ENCODE measurements around the gene MAP3K13. TPM values are rescaled to one million over a fixed set of nuclear protein-coding genes. Genes with fewer than 3 reads are reported as not detected.

Gene MAP3K13
- total and polyA plus RNA-seq, 12 donors, result 30.1 to 66.0 (median 46.4) TPM

DNA sequence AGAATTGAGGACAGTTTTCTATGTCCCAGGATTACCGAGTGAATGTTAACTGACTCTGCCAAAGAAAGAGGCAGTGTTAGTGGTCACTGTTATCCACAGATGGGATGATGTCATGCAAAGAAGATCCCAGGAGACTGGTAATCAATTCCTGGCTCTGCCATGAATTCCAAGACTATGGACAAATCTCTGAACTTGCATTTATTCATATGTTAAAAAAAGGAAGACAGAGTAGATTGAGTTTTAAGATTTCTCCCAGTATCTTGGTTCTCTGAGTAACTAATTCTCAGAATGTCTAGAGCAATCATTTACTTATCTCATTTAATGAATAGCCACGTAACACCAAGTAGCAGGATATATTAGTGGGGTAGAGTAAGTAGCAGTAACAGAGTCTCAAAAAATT lies 11.5 kb upstream of the MAP3K13 start:
- intact Hi-C loops (cut with DNase I), result no loop called here
- H3K36me3 ChIP-seq (replicated peaks in 1 of 2), result no peaks in the 10 kb centered on the region
- no peak for DNase-seq
- TF ChIP-seq, protein P1, sequence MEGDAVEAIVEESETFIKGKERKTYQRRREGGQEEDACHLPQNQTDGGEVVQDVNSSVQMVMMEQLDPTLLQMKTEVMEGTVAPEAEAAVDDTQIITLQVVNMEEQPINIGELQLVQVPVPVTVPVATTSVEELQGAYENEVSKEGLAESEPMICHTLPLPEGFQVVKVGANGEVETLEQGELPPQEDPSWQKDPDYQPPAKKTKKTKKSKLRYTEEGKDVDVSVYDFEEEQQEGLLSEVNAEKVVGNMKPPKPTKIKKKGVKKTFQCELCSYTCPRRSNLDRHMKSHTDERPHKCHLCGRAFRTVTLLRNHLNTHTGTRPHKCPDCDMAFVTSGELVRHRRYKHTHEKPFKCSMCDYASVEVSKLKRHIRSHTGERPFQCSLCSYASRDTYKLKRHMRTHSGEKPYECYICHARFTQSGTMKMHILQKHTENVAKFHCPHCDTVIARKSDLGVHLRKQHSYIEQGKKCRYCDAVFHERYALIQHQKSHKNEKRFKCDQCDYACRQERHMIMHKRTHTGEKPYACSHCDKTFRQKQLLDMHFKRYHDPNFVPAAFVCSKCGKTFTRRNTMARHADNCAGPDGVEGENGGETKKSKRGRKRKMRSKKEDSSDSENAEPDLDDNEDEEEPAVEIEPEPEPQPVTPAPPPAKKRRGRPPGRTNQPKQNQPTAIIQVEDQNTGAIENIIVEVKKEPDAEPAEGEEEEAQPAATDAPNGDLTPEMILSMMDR (IDR thresholded peaks at IDR 0.05), result no peak
- no peak for TF ChIP-seq POLR2A (IDR thresholded peaks at IDR 0.05)
- H3K27ac ChIP-seq, result no peak overlapping the region
- H3K27me3 ChIP-seq, result no peaks in the 10 kb centered on the region
- 81 to 89% (median 84%) methylated on average over 2 of the region's 2 CpGs for WGBS, 4 donors
- no peaks in the 10 kb centered on the region for H3K9me3 ChIP-seq (replicated peaks in 1 of 3)
- H3K4me3 ChIP-seq, result no peak overlapping the region
- peaks cover 0 to 8% of the 10 kb centered on the region in 2 donors for H3K4me1 ChIP-seq (replicated peaks in 1 of 2)

DNA sequence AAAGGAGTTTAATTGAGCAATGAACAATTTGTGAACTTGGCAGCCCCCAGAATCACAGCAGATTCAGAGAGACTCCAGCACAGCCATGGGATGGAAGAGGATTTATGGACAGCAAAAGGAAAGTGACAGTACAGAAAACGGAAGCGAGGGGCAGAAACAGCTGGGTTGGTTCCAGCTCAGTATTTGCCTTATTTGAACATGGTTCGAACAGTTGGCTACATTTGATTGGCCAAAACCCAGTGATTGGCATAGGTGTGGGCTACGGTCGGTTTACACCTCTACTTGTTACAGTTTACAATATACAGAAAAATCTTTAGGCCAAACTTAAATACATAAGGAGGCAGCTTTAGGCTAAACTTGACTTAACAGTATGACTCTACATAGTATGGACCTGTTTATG lies 9.7 kb upstream of the MAP3K13 start:
- intact Hi-C loops (cut with DNase I), result no loop called here
- Histone ChIP-seq H3K27me3 (no peaks in the 10 kb centered on the region), H3K4me1 (replicated peaks in 1 of 2) (peaks cover 0 to 8% of the 10 kb centered on the region in 2 donors), H3K9me3 (replicated peaks in 1 of 3) (no peaks in the 10 kb centered on the region), H3K27ac (no peak overlapping the region), H3K36me3 (replicated peaks in 1 of 2) (no peaks in the 10 kb centered on the region), H3K4me3 (no peak overlapping the region)
- TF ChIP-seq, protein P1 (IDR thresholded peaks at IDR 0.05), result no peak
- TF ChIP-seq POLR2A (IDR thresholded peaks at IDR 0.05), result no peak
- 89 to 97% (median 94%) methylated on average over 5 of the region's 5 CpGs for whole genome bisulfite sequencing, 4 donors
- no peak for DNase-seq

DNA sequence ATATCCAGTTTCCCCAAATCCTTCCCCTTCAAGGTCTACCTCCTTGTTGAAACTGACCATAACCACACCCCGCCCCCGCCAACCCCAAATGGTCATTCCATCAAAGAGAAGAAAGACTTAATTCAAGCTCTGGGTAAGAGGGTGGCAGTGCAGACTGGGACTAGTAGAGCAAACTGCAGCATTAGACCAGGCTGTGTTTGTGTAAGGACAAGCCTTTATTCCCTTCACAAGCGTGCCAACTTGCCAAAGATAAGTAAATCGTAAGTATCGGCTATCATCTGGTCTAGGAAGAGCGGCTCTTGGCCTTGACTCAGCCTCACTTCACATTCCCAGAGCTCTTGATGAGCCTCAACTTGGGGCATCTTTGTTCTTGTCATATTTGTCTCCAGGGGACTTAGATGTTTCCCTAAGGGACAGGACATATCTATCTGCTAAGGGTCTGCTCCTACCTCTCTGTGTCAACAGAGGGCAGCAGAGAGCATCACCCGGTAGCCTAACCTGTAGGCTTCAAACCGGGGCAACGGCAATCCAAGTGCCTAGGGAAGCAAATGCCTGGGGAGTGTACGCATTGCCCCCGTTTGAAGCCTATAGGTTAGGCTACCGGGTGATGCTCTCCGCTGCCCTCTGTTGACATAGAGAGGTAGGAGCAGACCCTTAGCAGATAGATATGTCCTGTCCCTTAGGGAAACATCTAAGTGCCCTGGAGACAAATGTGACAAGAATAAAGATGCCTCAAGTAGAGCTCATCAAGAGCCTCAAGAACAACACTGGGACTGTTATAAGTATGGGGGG lies 8.9 kb upstream of the MAP3K13 start:
- Histone ChIP-seq H3K9me3 (replicated peaks in 1 of 3) (no peaks in the 10 kb centered on the region), H3K4me1 (replicated peaks in 1 of 2) (peaks cover 0 to 8% of the 10 kb centered on the region in 2 donors), H3K4me3 (no peak overlapping the region), H3K27ac (no peak overlapping the region), H3K27me3 (no peaks in the 10 kb centered on the region), H3K36me3 (replicated peaks in 1 of 2) (no peaks in the 10 kb centered on the region)
- no peak for TF ChIP-seq POLR2A (IDR thresholded peaks at IDR 0.05)
- TF ChIP-seq, protein P1 (IDR thresholded peaks at IDR 0.05), result peak; percentile 29 to 67 (median 50)
- peak; percentile 45 to 87 (median 68) for DNase-seq
- 51 to 57% (median 53%) methylated on average over 11 to 13 of the region's 13 CpGs for whole genome bisulfite sequencing, 4 donors
- intact Hi-C loops (cut with DNase I), result no loop called here

DNA sequence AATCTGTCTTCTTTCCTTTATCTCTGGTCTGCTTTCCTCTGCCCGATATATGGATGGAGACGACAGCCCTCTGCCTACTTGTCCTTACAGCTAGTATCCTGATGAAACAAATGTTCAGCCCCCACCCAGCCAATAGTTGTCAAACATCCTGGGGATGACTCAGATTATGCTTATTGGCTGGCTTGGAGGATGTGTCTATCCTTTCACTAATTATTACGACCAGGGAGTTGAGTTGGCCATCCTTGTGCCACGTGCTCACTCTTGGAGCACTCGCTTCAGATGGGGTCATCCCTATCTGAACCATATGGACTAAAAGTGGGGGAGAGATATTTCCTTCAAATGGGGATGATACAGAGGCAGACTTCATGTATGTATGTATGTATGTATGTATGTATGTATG lies 6.4 kb upstream of the MAP3K13 start:
- DNase-seq, result no peak
- no peaks in the 10 kb centered on the region for H3K27me3 ChIP-seq
- no peak overlapping the region for H3K27ac ChIP-seq
- H3K36me3 ChIP-seq (replicated peaks in 1 of 2), result no peaks in the 10 kb centered on the region
- TF ChIP-seq, protein P1 (IDR thresholded peaks at IDR 0.05), result no peak
- no peak for TF ChIP-seq POLR2A (IDR thresholded peaks at IDR 0.05)
- intact Hi-C loops (cut with DNase I), result no loop called here
- peaks cover 0 to 8% of the 10 kb centered on the region in 2 donors for H3K4me1 ChIP-seq (replicated peaks in 1 of 2)
- H3K4me3 ChIP-seq, result no peak overlapping the region
- H3K9me3 ChIP-seq (replicated peaks in 1 of 3), result no peaks in the 10 kb centered on the region
- 86 to 91% (median 89%) methylated on average over 5 of the region's 5 CpGs for WGBS, 4 donors

Data from adrenal gland (tissue), 12 donors.